Measurements from ENCODE around the gene PAPOLB.

Gene PAPOLB

DNA sequence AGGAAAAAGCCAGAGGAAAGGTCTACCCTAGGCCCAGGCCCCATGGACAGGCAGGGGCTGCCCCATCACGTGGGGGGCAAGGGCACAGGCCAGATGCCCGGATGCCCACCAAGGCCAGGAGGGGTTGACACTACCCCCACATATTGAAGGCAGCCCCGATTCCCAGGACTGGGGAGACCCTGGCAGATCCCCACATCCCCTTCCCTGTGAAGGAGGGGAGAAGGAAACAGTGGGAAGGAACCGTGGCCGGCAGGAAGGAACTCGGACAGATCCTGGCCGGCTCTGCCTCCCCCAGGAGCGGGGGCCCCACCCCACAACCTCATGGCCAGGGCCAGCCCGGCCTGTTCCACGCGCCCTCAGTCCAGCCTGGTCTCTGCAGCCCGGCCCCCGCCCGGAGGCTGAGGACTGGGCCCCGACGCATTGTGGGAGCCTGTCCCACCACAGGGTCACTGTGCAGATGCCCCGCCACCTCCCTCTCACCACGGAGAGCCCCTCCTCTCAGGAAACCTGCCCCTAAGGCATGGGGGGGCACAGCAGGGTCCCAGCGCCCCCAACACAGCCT lies 41.3 kb downstream of the PAPOLB start:
- DNase-seq = no peak

- DNase-seq = no peak
These were observed 42.0 kb downstream of the PAPOLB start for GRCh38 chr7:4819560-4820404.

DNA sequence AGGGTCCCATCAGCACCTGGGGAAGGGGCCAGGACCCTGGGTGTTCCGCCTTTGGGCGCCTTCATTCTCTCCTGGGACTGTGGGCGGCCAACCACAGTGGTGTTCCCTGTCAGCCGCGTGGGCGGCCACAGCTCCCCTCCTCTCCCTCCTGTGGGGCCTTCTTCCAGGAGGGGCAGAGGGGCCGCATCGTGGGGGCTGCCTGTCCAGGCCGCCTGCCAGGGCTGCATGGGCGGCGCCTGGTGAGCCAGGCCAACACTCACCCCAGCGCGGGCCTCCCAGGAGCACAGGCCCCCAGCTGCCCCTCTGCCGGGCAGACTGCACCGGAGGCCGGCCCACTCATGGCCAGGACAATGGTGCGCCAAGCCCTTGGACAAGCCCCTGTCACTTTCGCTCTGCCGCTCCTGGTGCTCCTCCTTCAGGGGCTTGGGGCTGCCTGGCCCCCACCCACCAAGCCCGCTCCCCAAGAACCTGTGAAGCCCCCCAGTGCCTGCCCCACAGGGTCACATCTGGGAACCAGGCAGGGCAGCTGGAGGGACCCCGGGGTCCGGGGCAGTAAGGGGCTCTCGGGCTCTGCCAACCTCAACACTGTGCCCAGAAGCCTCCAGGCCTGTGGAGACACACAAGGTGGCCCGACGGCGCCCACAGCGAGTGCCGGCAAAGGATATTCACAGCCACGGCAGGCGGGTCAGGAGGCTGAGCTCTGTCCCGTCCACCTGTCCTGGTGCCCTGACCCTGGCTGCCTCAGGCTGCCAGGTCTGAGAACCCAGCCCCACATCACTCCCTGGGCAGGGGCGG lies 43.6 kb downstream of the PAPOLB start:
- DNase-seq = no peak

DNA sequence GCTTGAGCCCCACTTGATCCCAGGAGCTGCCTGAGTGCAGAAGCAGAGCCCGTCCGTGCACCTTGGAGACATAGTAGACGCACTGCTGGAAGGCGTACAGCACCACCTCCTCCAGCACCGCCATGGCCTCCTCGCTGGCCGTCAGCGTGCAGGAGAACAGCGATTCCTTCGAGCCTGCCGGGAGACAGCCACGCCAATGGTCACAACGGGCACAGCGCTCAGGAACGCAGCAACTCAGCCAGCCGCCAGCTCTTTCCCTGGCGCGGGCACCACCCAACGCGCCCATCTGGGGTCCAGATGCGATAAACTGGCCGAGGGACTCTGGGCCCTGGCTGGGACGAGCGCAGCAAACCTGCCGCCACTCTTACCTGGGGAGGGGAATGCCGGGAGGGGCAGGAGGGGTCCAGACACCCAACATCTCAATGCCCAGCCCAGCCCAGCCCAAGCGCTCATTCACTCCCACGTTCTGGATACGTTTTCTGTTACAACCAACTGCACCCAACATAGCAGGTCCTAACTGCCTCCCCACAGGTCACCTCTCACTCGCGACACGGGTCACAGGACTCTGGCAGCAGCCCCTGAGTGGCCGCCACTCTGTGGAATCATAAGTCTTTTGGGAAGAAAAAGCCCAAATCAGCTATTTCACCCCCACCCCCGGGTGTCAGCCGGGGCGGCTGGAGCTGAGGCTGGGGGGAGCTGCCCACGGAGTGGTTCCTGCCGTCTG lies 44.5 kb downstream of the PAPOLB start:
- DNase-seq = no peak

DNA sequence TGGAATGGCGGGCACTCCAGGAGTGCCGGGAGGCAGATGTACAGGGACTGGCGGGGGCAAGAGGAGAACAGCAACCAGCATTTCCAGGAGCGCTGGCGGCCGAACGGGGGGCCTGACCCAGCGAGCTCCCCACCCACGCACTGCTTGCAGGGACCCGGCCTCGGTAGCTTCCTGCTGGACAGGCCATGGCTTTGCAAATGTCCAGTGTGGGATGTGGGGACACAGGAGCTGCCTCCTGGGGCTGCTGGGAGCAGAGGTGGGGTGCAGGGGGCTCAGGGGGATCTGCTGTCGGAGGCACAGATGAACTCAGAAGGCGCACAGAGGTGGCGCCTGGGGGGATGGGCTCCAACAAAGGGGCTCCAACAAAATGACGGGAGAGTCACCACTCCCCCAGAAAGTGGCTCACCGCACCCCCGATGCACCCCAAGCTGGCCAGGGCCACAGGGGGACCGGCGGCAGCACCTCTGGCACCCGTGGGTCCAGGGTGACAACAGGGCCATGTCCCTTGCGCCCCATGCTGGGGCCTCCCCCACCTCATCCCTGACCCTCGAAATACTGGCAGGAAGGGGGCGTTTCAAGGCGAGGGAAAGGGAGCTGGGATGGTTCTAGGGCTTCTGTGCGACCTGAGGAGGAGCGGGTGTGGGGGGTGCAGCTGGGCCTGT lies 45.3 kb downstream of the PAPOLB start:
- DNase-seq = no peak

DNA sequence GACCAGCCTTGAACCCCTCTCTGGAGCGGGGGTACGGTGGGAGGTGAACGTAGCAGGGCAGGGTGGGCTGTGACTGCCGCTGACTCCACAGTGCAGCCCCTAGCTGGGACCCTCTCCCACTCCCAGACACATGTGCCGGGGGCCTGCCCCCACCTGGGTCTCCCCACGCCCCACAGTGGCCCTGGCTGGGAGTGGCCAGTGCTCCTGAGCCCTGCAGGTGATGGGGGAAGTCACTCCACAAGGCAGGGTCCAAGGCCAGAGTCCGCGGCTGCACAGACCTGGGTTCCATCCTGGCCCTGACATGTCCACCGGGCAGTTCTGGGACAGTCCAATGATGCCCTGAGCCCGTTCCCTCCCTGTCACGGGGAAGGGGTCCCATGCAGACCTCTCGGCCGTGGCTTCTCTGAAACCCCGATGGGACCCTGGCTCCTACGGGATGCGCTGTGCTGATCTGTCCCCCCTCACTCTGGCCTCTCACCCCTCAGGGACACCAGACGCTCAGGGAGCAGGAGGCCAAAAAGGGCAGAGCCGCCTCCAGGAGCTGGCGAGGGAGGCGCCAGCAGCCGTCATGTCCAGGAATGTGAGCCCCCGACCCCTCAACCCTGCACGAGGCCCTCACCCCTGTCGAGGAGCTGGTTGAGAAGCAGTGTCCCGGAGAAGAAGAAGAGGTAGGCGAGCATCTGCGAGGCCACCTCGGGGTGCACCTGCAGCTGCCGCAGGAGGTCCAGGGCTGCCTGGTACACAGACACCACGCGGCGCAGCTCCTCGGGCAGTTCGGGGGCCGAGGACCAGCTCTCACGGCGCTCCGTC lies 46.0 kb downstream of the PAPOLB start:
- DNase-seq = no peak

DNA sequence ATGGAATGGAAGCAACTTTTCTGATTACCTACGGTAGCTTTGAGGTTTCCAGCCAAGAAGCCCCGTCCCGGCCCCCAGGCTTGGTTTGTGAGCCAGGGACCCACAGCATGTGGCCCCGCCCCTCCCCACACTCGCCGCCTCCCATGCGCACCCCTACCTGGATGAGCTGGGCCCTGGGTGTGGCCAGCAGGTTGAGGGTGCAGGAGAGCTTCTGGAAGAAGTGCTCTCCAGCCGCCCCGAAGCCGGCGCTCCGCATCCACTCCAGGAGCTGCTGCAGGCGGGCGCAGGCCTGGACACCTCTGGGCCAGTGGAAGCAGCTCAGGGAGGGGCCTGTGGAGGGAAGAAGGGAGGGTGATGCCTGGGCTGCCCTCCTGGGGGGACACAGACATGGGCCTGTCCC lies 46.7 kb downstream of the PAPOLB start:
- DNase-seq = no peak

DNA sequence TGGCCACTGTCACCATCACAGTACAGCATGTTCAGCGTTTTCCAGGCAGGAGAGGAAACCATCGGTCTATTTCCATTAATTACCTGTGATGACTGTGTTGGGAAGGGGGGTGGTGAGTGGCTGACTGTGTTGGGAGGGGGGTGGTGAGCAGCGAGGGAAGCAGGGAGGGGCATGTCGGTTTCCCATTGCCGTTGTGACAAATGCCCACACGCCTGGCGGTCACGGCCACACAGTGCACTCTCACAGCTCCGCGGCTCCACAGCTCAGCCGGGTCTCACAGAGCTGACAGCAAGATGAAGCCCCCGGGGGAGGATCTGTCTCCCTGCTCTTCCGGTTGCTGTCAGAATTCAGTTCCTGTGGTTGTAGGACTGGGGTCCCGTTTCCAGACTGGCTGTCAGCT lies 47.4 kb downstream of the PAPOLB start:
- DNase-seq = no peak

DNA sequence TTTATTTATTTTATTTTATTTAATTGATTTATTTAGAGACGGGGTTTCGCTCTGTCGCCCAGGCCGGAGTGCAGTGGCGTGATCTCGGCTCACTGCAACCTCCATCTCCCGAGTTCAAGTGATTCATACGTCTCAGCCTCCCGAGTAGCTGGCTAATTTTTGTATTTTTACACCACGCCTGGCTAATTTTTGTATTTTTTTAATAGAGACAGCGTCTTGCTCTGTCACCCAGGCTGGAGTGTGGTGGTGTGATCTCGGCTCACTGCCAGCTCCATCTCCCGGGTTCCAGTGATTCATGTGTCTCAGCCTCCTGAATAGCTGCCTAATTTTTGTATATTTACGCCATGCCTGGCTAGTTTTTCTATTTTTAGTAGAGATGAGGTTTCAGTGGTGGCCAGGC lies 52.2 kb downstream of the PAPOLB start:
- DNase-seq = no peak

- no peak for DNase-seq
These were observed 52.7 kb downstream of the PAPOLB start for GRCh38 chr7:4809091-4809591.

DNA sequence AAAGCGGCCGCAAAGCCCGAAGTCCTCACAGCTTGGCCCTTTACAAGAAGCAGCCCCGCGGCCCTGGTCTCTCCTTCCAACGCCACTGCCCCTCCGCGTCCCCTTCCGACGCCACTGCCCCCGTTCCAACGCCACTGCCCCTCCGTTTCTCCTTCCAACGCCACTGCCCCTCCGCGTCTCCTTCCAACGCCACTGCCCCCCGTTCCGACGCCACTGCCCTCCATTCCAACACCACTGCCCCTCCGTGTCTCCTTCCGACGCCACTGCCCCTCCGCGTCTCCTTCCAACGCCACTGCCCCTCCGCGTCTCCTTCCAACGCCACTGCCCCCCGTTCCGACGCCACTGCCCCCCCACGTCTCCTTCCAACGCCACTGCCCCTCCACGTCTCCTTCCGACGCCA lies 53.3 kb downstream of the PAPOLB start:
- DNase-seq = no peak

DNA sequence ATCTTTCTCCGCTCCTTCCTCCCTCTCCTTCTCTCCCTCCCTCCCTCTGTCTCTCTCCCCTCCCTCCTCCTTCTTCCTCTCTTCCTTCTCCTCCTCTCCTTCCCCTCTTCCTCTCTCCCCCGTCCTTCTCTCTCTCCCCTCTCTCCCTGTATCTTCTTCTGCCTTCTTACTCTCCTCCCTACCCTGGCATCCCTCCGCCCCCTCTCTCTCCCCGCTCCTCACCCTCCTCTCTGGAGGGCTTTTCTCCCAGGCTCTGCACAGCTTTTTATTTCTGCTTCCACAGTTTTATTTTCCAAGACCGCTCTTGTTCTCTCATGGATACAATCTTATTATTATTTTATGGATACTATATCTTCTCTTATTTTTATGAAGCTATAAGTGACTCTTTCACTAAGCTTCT lies 53.8 kb downstream of the PAPOLB start:
- DNase-seq = no peak

Data from DMS79 treated with DMSO at 0.1 percent for 48 hours (cell line).